HCT116 (cell line): ENCODE measurements around the gene NOC2L. TPM values are rescaled to one million over a fixed set of nuclear protein-coding genes. Genes with fewer than 3 reads are reported as not detected.

ENCODE experiments used
- ATAC-seq: fragments of 200-7000 bp; cut with Tn5 transposase; 2 replicates; pipeline ENCODE4 v1.9.1; 2020; ENCODE audit warnings: mild to moderate bottlenecking, moderate library complexity
- BruUV-seq: library from RNA; stranded (reverse); fragments of 400-500 nt; replicated peaks from 2 replicates; lab custom pipeline; 2021; lab: Mats Ljungman, UMichigan
- CTCF ChIA-PET: fragments of 300-600 bp; sonication (Branson Sonifier 250); formaldehyde crosslinking; loops from one replicate; lab custom pipeline; 2021; ENCODE audit warnings: antibody characterized with exemption; lab: Charles Lee
- POLR2A ChIA-PET: fragments of 300-600, 350-600 bp; sonication (Branson Sonifier 250); formaldehyde crosslinking; loops from one replicate; lab custom pipeline; 2021; ENCODE audit warnings: antibody characterized with exemption; lab: Charles Lee
- RAD21 ChIA-PET, 2 experiments: fragments of 300-600 bp; sonication (Branson Sonifier 250); formaldehyde crosslinking; loops; one replicate each; lab custom pipeline; 2023; ENCODE audit warnings: low total read pairs in 2 of 2; ENCODE audit not compliant: uncharacterized antibody in 2 of 2, unreplicated experiment in 2 of 2, low non-redundant PET in 1 of 2; lab: Charles Lee
- DNase-seq: peaks from one replicate; pipeline ENCODE4 v3.0.0-alpha.2; 2010; ENCODE audit warnings: low read depth, low spot score
- H2AFZ ChIP-seq: fragments of 200-600 bp; shearing (Covaris generic), sonication (generic); 2 replicates; pipeline ENCODE4 v1.6.1; 2017; ENCODE audit warnings: low read depth, mixed run types, mixed read lengths, antibody characterized with exemption, low read length; ENCODE audit not compliant: poor library complexity, severe bottlenecking
- H3K27ac ChIP-seq: 2 replicates; pipeline ENCODE4 v1.5.1; 2012; ENCODE audit warnings: low read depth, low read length
- H3K27me3 ChIP-seq: fragments of 200-600 bp; sonication (generic); 2 replicates; pipeline ENCODE4 v1.6.1; 2016; ENCODE audit warnings: mixed run types, low read length, mixed read lengths; ENCODE audit not compliant: insufficient read depth
- H3K36me3 ChIP-seq, 2 experiments: fragments of 200-500 bp in 1 of 2; fragments of 200-600 bp in 1 of 2; sonication (Bioruptor generic) in 1 of 2; sonication (generic) in 1 of 2; 2 replicates each; pipeline versions ENCODE4 v1.5.1 to v1.6.1; 2014 to 2016; ENCODE audit warnings: low read length in 2 of 2, inconsistent platforms in 1 of 2, mixed read lengths in 1 of 2, mixed run types in 1 of 2; ENCODE audit not compliant: insufficient read depth in 2 of 2, control insufficient read depth in 1 of 2
- H3K4me1 ChIP-seq, 2 experiments: fragments of 200-600 bp in 1 of 2; sonication (generic) in 1 of 2; 2 replicates each; pipeline versions ENCODE4 v1.5.1 to v1.6.1; 2012 to 2017; ENCODE audit warnings: low read length in 2 of 2, inconsistent platforms in 1 of 2, mild to moderate bottlenecking in 1 of 2, mixed read lengths in 1 of 2, mixed run types in 1 of 2, moderate library complexity in 1 of 2; ENCODE audit not compliant: insufficient read depth in 2 of 2, control insufficient read depth in 1 of 2
- H3K4me2 ChIP-seq: fragments of 200-600 bp; sonication (generic); 2 replicates; pipeline ENCODE4 v1.6.1; 2017; ENCODE audit warnings: mixed run types, low read length, mixed read lengths
- H3K4me3 ChIP-seq, 2 experiments: fragments of 200-600 bp in 1 of 2; sonication (generic) in 1 of 2; replicated peaks in 1 of 2; 2 replicates each; pipeline ENCODE4 v1.5.1; 2011 to 2016; ENCODE audit warnings: low read length in 2 of 2, control low read depth in 1 of 2, low read depth in 1 of 2, mild to moderate bottlenecking in 1 of 2, mixed read lengths in 1 of 2, mixed run types in 1 of 2
- H3K79me2 ChIP-seq: fragments of 200-600 bp; sonication (generic); 2 replicates; pipeline ENCODE4 v1.6.1; 2017; ENCODE audit warnings: mild to moderate bottlenecking, mixed run types, low read length, moderate library complexity, mixed read lengths; ENCODE audit not compliant: insufficient read depth
- H3K9ac ChIP-seq: fragments of 200-600 bp; sonication (generic); 2 replicates; pipeline ENCODE4 v1.6.1; 2016; ENCODE audit warnings: low read length, mixed read lengths
- H3K9me2 ChIP-seq: fragments of 200-600 bp; sonication (generic), shearing (Covaris generic); 2 replicates; pipeline ENCODE4 v1.6.1; 2017; ENCODE audit warnings: mixed run types, mild to moderate bottlenecking, moderate library complexity; ENCODE audit not compliant: insufficient read depth
- H3K9me3 ChIP-seq, 2 experiments: fragments of 200-500 bp in 1 of 2; fragments of 200-600 bp in 1 of 2; sonication (Bioruptor generic) in 1 of 2; sonication (generic) in 1 of 2; 2 replicates each; pipeline ENCODE4 v1.6.1; 2014 to 2017; ENCODE audit warnings: low read length in 2 of 2, mixed read lengths in 2 of 2, inconsistent platforms in 1 of 2, low read depth in 1 of 2, mild to moderate bottlenecking in 1 of 2, mixed run types in 1 of 2, moderate library complexity in 1 of 2; ENCODE audit not compliant: control insufficient read depth in 1 of 2, insufficient read depth in 1 of 2
- H4K20me1 ChIP-seq: fragments of 200-600 bp; sonication (generic), shearing (Covaris generic); 2 replicates; pipeline ENCODE4 v1.6.1; 2017; ENCODE audit warnings: mixed run types, mild to moderate bottlenecking, moderate library complexity; ENCODE audit not compliant: insufficient read depth
- CBX3 ChIP-seq: IDR thresholded peaks from 2 replicates; pipeline ENCODE4 v1.6.1; 2012; ENCODE audit warnings: low read depth
- CEBPB ChIP-seq: IDR thresholded peaks from 2 replicates; pipeline ENCODE4 v1.6.1; 2012; ENCODE audit warnings: low read depth
- FOSL1 ChIP-seq: IDR thresholded peaks from 2 replicates; pipeline ENCODE4 v1.6.1; 2012; ENCODE audit warnings: low read depth
- POLR2A ChIP-seq: IDR thresholded peaks from 2 replicates; pipeline ENCODE4 v1.7.0; 2011; ENCODE audit warnings: borderline replicate concordance; ENCODE audit not compliant: insufficient read depth, insufficient read length; ENCODE audit errors: extremely low read depth
- POLR2AphosphoS5 ChIP-seq: IDR thresholded peaks from 2 replicates; pipeline ENCODE4 v1.6.1; 2011; ENCODE audit warnings: mild to moderate bottlenecking, low read depth, low read length, moderate library complexity
- SP1 ChIP-seq: IDR thresholded peaks from 2 replicates; pipeline ENCODE4 v1.6.1; 2012; ENCODE audit warnings: low read depth
- TCF7L2 ChIP-seq: IDR thresholded peaks from 2 replicates; pipeline ENCODE4 v1.7.0; 2011; ENCODE audit warnings: borderline replicate concordance, inconsistent platforms; ENCODE audit not compliant: insufficient read depth, insufficient read length; ENCODE audit errors: extremely low read depth
- YY1 ChIP-seq: IDR thresholded peaks from 2 replicates; pipeline ENCODE4 v1.6.1; 2011; ENCODE audit warnings: low read length, low read depth, moderate library complexity, mild to moderate bottlenecking; ENCODE audit not compliant: insufficient replicate concordance; ENCODE audit errors: extremely low read depth
- ZFX ChIP-seq: fragments of 450-650 bp; IDR thresholded peaks from 2 replicates; pipeline ENCODE4 v1.6.1; 2017
- intact Hi-C: fragments of 100-400 bp; cut with micrococcal nuclease; formaldehyde crosslinking; loops from 2 replicates; pipeline ENCODE4 v1.10.0; 2022
- total RNA-seq: library from RNA; stranded (reverse); gene quantifications from one replicate; pipeline ENCODE4 v1.2.1, GENCODE V29; 2021; ENCODE audit not compliant: unreplicated experiment
- TF ChIP-seq, protein P1 (sequence below): IDR thresholded peaks from 2 replicates; pipeline ENCODE4 v1.6.1; 2012; ENCODE audit warnings: low read depth
- TF ChIP-seq, protein P2 (sequence below), 3 experiments: fragments of 200-600 bp in 1 of 3; sonication (generic) in 1 of 3; IDR thresholded peaks in 2 of 3; conservative IDR thresholded peaks in 1 of 3; 2 replicates each; pipeline ENCODE4 v1.5.1; 2012 to 2017; ENCODE audit warnings: low read depth in 2 of 3, low read length in 2 of 3, antibody characterized with exemption in 1 of 3, borderline replicate concordance in 1 of 3, control low read depth in 1 of 3, mild to moderate bottlenecking in 1 of 3, mixed read lengths in 1 of 3, mixed run types in 1 of 3, moderate library complexity in 1 of 3; ENCODE audit not compliant: insufficient read depth in 1 of 3
- TF ChIP-seq, protein P3 (sequence below): IDR thresholded peaks from 2 replicates; pipeline ENCODE4 v1.6.1; 2011; ENCODE audit warnings: mild to moderate bottlenecking, low read length, moderate library complexity; ENCODE audit not compliant: insufficient replicate concordance; ENCODE audit errors: extremely low read depth
- TF ChIP-seq, protein P4 (sequence below): IDR thresholded peaks from 2 replicates; pipeline ENCODE4 v1.6.1; 2012

The NOC2L gene
- total RNA-seq, 1 experiment from 2014 or later: 260 TPM

DNA sequence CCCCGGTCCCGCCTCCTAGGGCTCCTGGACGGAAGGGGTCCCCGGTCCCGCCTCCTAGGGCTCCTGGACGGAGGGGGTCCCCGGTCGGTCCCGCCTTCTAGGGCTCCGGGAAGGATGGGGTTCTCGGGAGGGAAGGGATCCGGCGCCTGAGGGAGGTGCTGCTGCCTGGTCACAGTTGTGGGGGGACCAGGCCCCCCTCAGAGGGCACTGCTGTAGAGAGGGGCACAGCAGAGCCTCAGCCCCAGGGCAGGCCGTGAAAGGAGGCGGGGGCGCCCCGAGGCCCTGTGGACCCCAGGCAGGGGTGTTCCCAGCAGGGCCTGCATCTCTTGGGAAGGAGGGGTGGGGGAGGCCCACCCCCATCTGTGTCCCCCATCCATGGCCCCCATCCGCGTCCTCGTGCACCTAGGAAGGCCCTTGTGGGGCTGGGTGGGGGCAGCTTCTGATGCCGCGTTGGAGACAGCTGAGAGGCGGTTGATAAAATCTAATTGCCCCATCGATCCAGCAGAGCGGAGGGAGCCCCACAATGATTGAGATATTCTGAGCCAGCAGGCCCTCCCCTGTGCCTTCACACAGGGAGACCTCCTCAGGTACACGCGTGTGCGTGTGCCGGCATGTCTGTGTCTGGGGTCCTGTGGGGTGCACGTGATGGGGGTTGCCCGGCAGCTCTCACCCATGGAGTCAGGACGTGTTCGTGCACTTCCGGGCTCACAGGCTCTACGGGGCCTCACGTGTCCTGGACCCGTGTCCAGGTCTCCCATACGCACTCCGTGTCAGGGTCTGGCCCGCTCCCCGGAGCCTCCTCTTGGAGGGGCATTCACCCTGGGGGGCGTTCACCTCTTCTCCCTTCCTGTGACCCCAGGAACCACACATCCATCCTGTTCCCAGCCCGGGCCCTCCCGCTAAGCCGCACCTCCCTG is 22.4 kb downstream of the NOC2L start:
- Histone ChIP-seq H3K4me2 (no peak overlapping the region), H3K36me3 (no peaks in the 10 kb centered on the region), H3K4me3 (no peak overlapping the region), H4K20me1 (no peaks in the 10 kb centered on the region), H3K27me3 (peaks cover 18% of the 10 kb centered on the region; the same call in 1 of the 2 replicates), H3K9ac (no peak overlapping the region), H3K27ac (no peak overlapping the region), H2AFZ (no peak overlapping the region), H3K9me2 (no peaks in the 10 kb centered on the region), H3K4me1 (peaks cover 40 to 47% of the 10 kb centered on the region in 2 experiments), H3K79me2 (no peaks in the 10 kb centered on the region), H3K9me3 (no peaks in the 10 kb centered on the region)
- ATAC-seq (no peak), DNase-seq (no peak)
- RAD21 ChIA-PET: no interaction called here
- CTCF ChIA-PET: no interaction called here
- TF ChIP-seq TCF7L2 (no peak), FOSL1 (no peak), CEBPB (no peak), YY1 (no peak), ZFX (no peak), POLR2A (no peak), POLR2AphosphoS5 (no peak), SP1 (no peak), CBX3 (no peak)
- TF ChIP-seq, protein P1, sequence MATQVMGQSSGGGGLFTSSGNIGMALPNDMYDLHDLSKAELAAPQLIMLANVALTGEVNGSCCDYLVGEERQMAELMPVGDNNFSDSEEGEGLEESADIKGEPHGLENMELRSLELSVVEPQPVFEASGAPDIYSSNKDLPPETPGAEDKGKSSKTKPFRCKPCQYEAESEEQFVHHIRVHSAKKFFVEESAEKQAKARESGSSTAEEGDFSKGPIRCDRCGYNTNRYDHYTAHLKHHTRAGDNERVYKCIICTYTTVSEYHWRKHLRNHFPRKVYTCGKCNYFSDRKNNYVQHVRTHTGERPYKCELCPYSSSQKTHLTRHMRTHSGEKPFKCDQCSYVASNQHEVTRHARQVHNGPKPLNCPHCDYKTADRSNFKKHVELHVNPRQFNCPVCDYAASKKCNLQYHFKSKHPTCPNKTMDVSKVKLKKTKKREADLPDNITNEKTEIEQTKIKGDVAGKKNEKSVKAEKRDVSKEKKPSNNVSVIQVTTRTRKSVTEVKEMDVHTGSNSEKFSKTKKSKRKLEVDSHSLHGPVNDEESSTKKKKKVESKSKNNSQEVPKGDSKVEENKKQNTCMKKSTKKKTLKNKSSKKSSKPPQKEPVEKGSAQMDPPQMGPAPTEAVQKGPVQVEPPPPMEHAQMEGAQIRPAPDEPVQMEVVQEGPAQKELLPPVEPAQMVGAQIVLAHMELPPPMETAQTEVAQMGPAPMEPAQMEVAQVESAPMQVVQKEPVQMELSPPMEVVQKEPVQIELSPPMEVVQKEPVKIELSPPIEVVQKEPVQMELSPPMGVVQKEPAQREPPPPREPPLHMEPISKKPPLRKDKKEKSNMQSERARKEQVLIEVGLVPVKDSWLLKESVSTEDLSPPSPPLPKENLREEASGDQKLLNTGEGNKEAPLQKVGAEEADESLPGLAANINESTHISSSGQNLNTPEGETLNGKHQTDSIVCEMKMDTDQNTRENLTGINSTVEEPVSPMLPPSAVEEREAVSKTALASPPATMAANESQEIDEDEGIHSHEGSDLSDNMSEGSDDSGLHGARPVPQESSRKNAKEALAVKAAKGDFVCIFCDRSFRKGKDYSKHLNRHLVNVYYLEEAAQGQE: no peak
- TF ChIP-seq, protein P2, sequence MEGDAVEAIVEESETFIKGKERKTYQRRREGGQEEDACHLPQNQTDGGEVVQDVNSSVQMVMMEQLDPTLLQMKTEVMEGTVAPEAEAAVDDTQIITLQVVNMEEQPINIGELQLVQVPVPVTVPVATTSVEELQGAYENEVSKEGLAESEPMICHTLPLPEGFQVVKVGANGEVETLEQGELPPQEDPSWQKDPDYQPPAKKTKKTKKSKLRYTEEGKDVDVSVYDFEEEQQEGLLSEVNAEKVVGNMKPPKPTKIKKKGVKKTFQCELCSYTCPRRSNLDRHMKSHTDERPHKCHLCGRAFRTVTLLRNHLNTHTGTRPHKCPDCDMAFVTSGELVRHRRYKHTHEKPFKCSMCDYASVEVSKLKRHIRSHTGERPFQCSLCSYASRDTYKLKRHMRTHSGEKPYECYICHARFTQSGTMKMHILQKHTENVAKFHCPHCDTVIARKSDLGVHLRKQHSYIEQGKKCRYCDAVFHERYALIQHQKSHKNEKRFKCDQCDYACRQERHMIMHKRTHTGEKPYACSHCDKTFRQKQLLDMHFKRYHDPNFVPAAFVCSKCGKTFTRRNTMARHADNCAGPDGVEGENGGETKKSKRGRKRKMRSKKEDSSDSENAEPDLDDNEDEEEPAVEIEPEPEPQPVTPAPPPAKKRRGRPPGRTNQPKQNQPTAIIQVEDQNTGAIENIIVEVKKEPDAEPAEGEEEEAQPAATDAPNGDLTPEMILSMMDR (IDR thresholded peaks at IDR 0.05 in 2 of 3, conservative IDR thresholded peaks at IDR 0.05 in 1 of 3; ENCODE audit: borderline replicate concordance in 1 of 3, insufficient read depth in 1 of 3, low read depth in 2 of 3, low read length in 2 of 3): no peak
- TF ChIP-seq, protein P3, sequence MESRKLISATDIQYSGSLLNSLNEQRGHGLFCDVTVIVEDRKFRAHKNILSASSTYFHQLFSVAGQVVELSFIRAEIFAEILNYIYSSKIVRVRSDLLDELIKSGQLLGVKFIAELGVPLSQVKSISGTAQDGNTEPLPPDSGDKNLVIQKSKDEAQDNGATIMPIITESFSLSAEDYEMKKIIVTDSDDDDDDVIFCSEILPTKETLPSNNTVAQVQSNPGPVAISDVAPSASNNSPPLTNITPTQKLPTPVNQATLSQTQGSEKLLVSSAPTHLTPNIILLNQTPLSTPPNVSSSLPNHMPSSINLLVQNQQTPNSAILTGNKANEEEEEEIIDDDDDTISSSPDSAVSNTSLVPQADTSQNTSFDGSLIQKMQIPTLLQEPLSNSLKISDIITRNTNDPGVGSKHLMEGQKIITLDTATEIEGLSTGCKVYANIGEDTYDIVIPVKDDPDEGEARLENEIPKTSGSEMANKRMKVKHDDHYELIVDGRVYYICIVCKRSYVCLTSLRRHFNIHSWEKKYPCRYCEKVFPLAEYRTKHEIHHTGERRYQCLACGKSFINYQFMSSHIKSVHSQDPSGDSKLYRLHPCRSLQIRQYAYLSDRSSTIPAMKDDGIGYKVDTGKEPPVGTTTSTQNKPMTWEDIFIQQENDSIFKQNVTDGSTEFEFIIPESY: no peak
- TF ChIP-seq, protein P4, sequence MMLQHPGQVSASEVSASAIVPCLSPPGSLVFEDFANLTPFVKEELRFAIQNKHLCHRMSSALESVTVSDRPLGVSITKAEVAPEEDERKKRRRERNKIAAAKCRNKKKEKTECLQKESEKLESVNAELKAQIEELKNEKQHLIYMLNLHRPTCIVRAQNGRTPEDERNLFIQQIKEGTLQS: no peak
- BruUV-seq: no TSS peak
- intact Hi-C loops: no loop called here
- POLR2A ChIA-PET: no interaction called here
